ENCODE measurements around the gene SLC25A26. TPM values are rescaled to one million over a fixed set of nuclear protein-coding genes. Genes with fewer than 3 reads are reported as not detected.
A peak's percentile ranks its signal among the peaks of the same experiment; 100 is the strongest.

The SLC25A26 gene
- total RNA-seq, 1 donor from 2014 or later: 19.2 TPM

- peaks cover 9% of the 10 kb centered on the region for H3K4me1 Mint-ChIP-seq
- TF ChIP-seq CTCF (IDR thresholded peaks at IDR 0.05; ENCODE audit: unreplicated experiment): no peak
- H3K4me3 Mint-ChIP-seq: no peak overlapping the region
- peaks cover under 1% of the 10 kb centered on the region for H3K36me3 Mint-ChIP-seq
- H3K27me3 Mint-ChIP-seq (ENCODE audit: low read depth): no peaks in the 10 kb centered on the region
- no peak for DNase-seq (ENCODE audit: low spot score in 2 of 2, unreplicated experiment in 2 of 2)
- H3K27ac Mint-ChIP-seq: no peak overlapping the region
- H3K9me3 Mint-ChIP-seq: peaks cover 6% of the 10 kb centered on the region
Measured at GRCh38 chr3:66326340-66326739, 105.5 kb downstream of the SLC25A26 start.

- no peak for DNase-seq (ENCODE audit: low spot score in 2 of 2, unreplicated experiment in 2 of 2)
- peaks cover 21% of the 10 kb centered on the region for H3K9me3 Mint-ChIP-seq
- H3K4me1 Mint-ChIP-seq: peaks cover 17% of the 10 kb centered on the region
- no peak for TF ChIP-seq CTCF (IDR thresholded peaks at IDR 0.05; ENCODE audit: unreplicated experiment)
- peaks cover 2% of the 10 kb centered on the region for H3K36me3 Mint-ChIP-seq
- H3K27ac Mint-ChIP-seq: no peak overlapping the region
- no peaks in the 10 kb centered on the region for H3K27me3 Mint-ChIP-seq (ENCODE audit: low read depth)
- no peak overlapping the region for H3K4me3 Mint-ChIP-seq
Measured at GRCh38 chr3:66335671-66336070, 114.9 kb downstream of the SLC25A26 start.

GRCh38 chr3:66336333-66336766 is 115.5 kb downstream of the SLC25A26 start:
- Mint-ChIP-seq H3K9me3 (peaks cover 26% of the 10 kb centered on the region), H3K36me3 (peaks cover 2% of the 10 kb centered on the region), H3K27ac (peak overlapping the region; percentile 69), H3K4me1 (peaks cover 17% of the 10 kb centered on the region), H3K27me3 (ENCODE audit: low read depth) (no peaks in the 10 kb centered on the region), H3K4me3 (no peak overlapping the region)
- DNase-seq (ENCODE audit: low spot score in 2 of 2, unreplicated experiment in 2 of 2): no peak
- no peak for TF ChIP-seq CTCF (IDR thresholded peaks at IDR 0.05; ENCODE audit: unreplicated experiment)

GRCh38 chr3:66338927-66339326 is 118.1 kb downstream of the SLC25A26 start:
- no peak overlapping the region for H3K4me3 Mint-ChIP-seq
- H3K36me3 Mint-ChIP-seq: peaks cover 2% of the 10 kb centered on the region
- peaks cover 17% of the 10 kb centered on the region for H3K4me1 Mint-ChIP-seq
- no peak for DNase-seq (ENCODE audit: low spot score in 2 of 2, unreplicated experiment in 2 of 2)
- no peak for TF ChIP-seq CTCF (IDR thresholded peaks at IDR 0.05; ENCODE audit: unreplicated experiment)
- no peaks in the 10 kb centered on the region for H3K27me3 Mint-ChIP-seq (ENCODE audit: low read depth)
- peaks cover 16% of the 10 kb centered on the region for H3K9me3 Mint-ChIP-seq
- H3K27ac Mint-ChIP-seq: no peak overlapping the region

GRCh38 chr3:66342717-66343356 is 122.0 kb downstream of the SLC25A26 start:
- peaks cover 10% of the 10 kb centered on the region for H3K4me1 Mint-ChIP-seq

More at GRCh38 chr3:66342717-66343356, 122.0 kb downstream of the SLC25A26 start:
- H3K9me3 Mint-ChIP-seq: peaks cover 26% of the 10 kb centered on the region
- no peak for TF ChIP-seq CTCF (IDR thresholded peaks at IDR 0.05; ENCODE audit: unreplicated experiment)
- H3K4me3 Mint-ChIP-seq: no peak overlapping the region
- H3K36me3 Mint-ChIP-seq: peaks cover 11% of the 10 kb centered on the region
- DNase-seq (ENCODE audit: low spot score in 2 of 2, unreplicated experiment in 2 of 2): no peak
- no peaks in the 10 kb centered on the region for H3K27me3 Mint-ChIP-seq (ENCODE audit: low read depth)
- H3K27ac Mint-ChIP-seq: no peak overlapping the region
